Lung (tissue), 12 donors: ENCODE data around the gene RPS6KA2. TPM values are rescaled to one million over a fixed set of nuclear protein-coding genes. Genes with fewer than 3 reads are reported as not detected.
A peak's percentile ranks its signal among the peaks of the same experiment; 100 is the strongest.

Experiments used
- ATAC-seq: fragments of 200-7000 bp; cut with Tn5 transposase; one replicate; pipeline ENCODE4 v1.9.1; 2020; ENCODE audit warnings: moderate number of reproducible peaks; ENCODE audit not compliant: insufficient read depth, low FRiP score
- DNase-seq, 3 donors: peaks; one replicate each; pipeline ENCODE4 v3.0.0-alpha.2; 2013 to 2017
- H3K27ac ChIP-seq, 2 donors: one replicate each; pipeline ENCODE4 v1.5.1; 2013; ENCODE audit warnings: mild to moderate bottlenecking in 2 of 2, moderate library complexity in 2 of 2, control low read depth in 1 of 2, inconsistent platforms in 1 of 2, low read depth in 1 of 2, low read length in 1 of 2
- H3K27me3 ChIP-seq, 3 donors: one replicate each; pipeline ENCODE4 v1.5.1; 2013; ENCODE audit warnings: low read length in 2 of 3; ENCODE audit not compliant: control insufficient read depth in 3 of 3, insufficient read depth in 3 of 3
- H3K36me3 ChIP-seq, 4 donors: one replicate each; pipeline ENCODE4 v1.5.1; 2013; ENCODE audit warnings: low read length in 4 of 4, mild to moderate bottlenecking in 1 of 4, moderate library complexity in 1 of 4; ENCODE audit not compliant: control insufficient read depth in 4 of 4, insufficient read depth in 4 of 4
- H3K4me1 ChIP-seq, 5 donors: one replicate each; pipeline ENCODE4 v1.5.1; 2013; ENCODE audit warnings: low read length in 5 of 5, mild to moderate bottlenecking in 2 of 5, moderate library complexity in 1 of 5; ENCODE audit not compliant: control insufficient read depth in 5 of 5, insufficient read depth in 5 of 5
- H3K4me3 ChIP-seq: one replicate; pipeline ENCODE4 v1.5.1; 2013; ENCODE audit warnings: mild to moderate bottlenecking, control low read depth, moderate library complexity
- H3K9ac ChIP-seq, 2 donors: one replicate each; pipeline ENCODE4 v1.5.1; 2013; ENCODE audit warnings: low read length in 2 of 2, control low read depth in 1 of 2; ENCODE audit not compliant: insufficient read depth in 1 of 2
- H3K9me3 ChIP-seq, 4 donors: one replicate each; pipeline ENCODE4 v1.5.1; 2013; ENCODE audit warnings: low read length in 3 of 4, mild to moderate bottlenecking in 1 of 4, moderate library complexity in 1 of 4; ENCODE audit not compliant: control insufficient read depth in 4 of 4, insufficient read depth in 3 of 4
- WGBS, 2 donors: extraction: QIAGEN DNeasy Blood & Tissue Kit; methylation state at CpG; one replicate each; pipeline ENCODE4 v1.1.7; 2013; 5-methylcytosine and 5-hydroxymethylcytosine counted together
- polyA plus RNA-seq, 2 donors: library from polyadenylated mRNA; stranded (reverse); fragments of 200-250 nt; gene quantifications; one replicate each; pipeline ENCODE4 v1.2.1, GENCODE V29; 2013
- total RNA-seq, 2 donors: library from RNA; depleted of rRNA in 1 of 2; stranded (reverse); fragments of >200 nt in 1 of 2; gene quantifications; one replicate each; pipeline ENCODE4 v1.2.1, GENCODE V29; 2014 to 2021
- TF ChIP-seq, protein P1 (sequence below): IDR thresholded peaks from 2 replicates; pipeline ENCODE4 v1.5.1; 2012; ENCODE audit warnings: mild to moderate bottlenecking; ENCODE audit errors: control extremely low read depth, extremely low read depth
- donor health status: control.
- donor health status: control.
- donor health status: Bipolar disorder and iron deficiency.
- donor health status: healthy.
- donor health status: DM: yes; HTN: yes; CAD: no.

Gene RPS6KA2
- total and polyA plus RNA-seq, 4 donors: 61.9 to 185 (median 105) TPM

DNA sequence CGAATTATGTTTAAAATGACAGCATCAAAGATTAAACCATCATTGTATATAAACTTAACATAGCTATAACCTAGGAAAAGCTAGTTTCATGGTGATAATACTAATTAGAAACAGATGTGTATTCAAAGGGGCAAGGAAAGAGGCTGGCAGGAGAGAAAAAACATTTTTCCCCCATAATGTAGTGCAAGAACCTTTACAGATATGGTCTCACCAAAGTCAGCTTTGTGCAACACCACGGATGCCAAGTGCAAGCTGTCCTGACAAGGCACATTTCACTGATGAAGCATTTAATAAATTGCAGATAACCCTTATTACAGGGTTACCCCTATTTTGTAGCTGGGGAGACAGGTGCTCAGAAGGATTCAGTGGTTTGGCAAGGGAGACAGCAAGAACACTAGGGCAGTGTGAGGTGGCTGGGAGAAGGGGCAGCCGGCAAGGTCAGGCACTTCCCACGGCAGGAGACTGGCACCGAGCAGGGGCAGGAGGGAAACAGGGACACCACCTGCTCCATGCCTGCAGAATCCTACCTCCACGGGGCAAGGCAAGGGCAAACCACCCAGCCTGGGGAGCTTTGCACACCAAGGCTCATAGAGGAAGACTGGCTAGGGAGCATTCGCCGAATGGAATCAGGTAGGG, 6.5 kb downstream of the RPS6KA2 start:
- peak overlapping the region in 1 of 2 donors; percentile 40 for H3K9ac ChIP-seq
- DNase-seq (no peak), ATAC-seq (no peak)
- H3K9me3 ChIP-seq: no peaks in the 10 kb centered on the region
- 66 to 80% methylated on average over 8 of the region's 8 CpGs for whole genome bisulfite sequencing, 2 donors
- H3K36me3 ChIP-seq: peaks cover 0 to 21% (median 2%) of the 10 kb centered on the region in 4 donors
- TF ChIP-seq, protein P1, sequence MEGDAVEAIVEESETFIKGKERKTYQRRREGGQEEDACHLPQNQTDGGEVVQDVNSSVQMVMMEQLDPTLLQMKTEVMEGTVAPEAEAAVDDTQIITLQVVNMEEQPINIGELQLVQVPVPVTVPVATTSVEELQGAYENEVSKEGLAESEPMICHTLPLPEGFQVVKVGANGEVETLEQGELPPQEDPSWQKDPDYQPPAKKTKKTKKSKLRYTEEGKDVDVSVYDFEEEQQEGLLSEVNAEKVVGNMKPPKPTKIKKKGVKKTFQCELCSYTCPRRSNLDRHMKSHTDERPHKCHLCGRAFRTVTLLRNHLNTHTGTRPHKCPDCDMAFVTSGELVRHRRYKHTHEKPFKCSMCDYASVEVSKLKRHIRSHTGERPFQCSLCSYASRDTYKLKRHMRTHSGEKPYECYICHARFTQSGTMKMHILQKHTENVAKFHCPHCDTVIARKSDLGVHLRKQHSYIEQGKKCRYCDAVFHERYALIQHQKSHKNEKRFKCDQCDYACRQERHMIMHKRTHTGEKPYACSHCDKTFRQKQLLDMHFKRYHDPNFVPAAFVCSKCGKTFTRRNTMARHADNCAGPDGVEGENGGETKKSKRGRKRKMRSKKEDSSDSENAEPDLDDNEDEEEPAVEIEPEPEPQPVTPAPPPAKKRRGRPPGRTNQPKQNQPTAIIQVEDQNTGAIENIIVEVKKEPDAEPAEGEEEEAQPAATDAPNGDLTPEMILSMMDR: no peak
- no peaks in the 10 kb centered on the region for H3K27me3 ChIP-seq
- no peak overlapping the region for H3K4me3 ChIP-seq
- H3K4me1 ChIP-seq: peaks cover 14 to 40% (median 21%) of the 10 kb centered on the region in 5 donors
- peak overlapping the region; percentile 36 to 75 for H3K27ac ChIP-seq

DNA sequence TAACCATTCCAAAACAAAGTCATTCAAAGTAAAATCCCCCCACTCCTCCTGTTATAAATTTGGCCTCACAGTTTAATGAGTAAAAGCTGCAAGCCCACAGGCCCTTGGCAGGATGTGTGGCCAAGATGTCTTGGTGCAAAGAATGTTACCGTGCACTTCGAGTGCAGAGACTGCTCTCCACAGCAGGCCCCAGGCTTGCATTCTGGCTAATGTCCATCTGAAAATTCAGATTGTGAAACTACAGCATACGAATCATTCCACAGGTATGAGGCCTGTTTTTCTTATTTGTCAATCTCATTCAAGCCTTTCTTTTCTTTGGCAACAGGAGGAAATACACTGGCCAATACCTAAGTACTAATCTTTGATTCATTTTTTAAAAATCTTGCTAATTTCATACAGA, 7.1 kb downstream of the RPS6KA2 start:
- Histone ChIP-seq H3K4me3 (no peak overlapping the region), H3K9me3 (no peaks in the 10 kb centered on the region), H3K36me3 (peaks cover 0 to 21% (median 2%) of the 10 kb centered on the region in 4 donors), H3K27ac (peak overlapping the region; percentile 47 to 55), H3K4me1 (peaks cover 14 to 45% (median 17%) of the 10 kb centered on the region in 5 donors), H3K9ac (peak overlapping the region in 1 of 2 donors; percentile 40), H3K27me3 (no peaks in the 10 kb centered on the region)
- TF ChIP-seq, protein P1: no peak
- 45 to 70% methylated on average over 3 of the region's 3 CpGs for WGBS, 2 donors
- peak; percentile 42 for ATAC-seq
- peak; percentile 46 to 84 (median 60) for DNase-seq

DNA sequence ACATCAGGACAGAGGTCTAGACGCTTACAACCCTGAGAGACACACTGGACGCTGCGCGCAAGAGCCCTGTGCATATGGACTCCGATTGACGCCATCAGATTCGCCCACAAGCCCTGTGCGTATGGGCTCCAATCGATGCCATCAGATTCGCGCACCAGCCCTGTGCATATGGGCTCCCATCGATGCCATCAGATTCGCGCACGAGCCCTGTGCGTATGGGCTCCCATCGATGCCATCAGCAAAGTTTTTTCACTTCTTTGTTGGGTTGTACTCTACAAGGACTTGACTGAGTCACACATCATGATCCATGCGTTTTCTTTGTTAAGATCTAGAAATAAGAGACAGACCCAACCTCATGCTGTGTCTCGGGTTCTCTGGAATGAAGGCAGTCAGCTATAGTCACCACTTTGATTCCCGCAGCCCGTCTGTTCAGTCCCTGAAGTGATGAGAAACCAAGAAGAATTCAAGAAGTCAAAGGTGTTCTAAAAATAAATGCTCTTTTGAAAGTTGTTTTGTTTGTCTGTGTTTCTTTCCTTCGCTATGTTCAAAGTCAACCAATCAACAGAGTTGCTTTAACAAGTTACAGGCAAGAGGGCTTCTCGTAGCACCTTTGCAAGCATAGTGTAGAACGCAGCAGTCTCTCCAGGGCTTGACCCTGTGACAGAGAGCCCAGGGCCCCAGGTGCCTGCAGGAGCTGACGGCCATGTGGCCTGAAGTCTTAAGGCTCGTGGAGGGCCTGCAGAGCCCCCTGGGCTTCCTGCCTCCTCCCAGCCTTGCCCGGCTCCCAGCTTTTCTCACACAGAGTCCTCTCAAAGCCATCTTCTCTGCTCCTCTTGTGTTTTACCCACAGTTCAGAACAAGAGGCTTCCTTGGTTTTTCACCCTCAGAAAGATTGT, 7.9 kb downstream of the RPS6KA2 start:
- H3K27me3 ChIP-seq: no peaks in the 10 kb centered on the region
- no peaks in the 10 kb centered on the region for H3K9me3 ChIP-seq
- H3K4me1 ChIP-seq: peaks cover 13 to 53% (median 20%) of the 10 kb centered on the region in 5 donors
- H3K9ac ChIP-seq: peak overlapping the region in 1 of 2 donors; percentile 24
- 92 to 93% methylated on average over 27 of the region's 27 CpGs for WGBS, 2 donors
- H3K27ac ChIP-seq: peak overlapping the region; percentile 55 to 91
- no peak overlapping the region for H3K4me3 ChIP-seq
- DNase-seq (no peak), ATAC-seq (no peak)
- TF ChIP-seq, protein P1: no peak
- H3K36me3 ChIP-seq: peaks cover 0 to 21% (median 2%) of the 10 kb centered on the region in 4 donors
